ENCODE results near the gene LACTBL1.
"Not testable (repeated sequence)": the region's sequence is repeated elsewhere in the genome, so short reads cannot be mapped to it uniquely, and the experiment has no call there.

Gene LACTBL1

GRCh38 chr1:22976127-22976460, 3.4 kb upstream of the LACTBL1 start:
- DNase-seq: no peak

- DNase-seq: no peak
Observed at GRCh38 chr1:22975694-22976093, 3.0 kb upstream of the LACTBL1 start.

GRCh38 chr1:22971611-22972405, 858 bp downstream of the LACTBL1 start:
- no peak for DNase-seq

- DNase-seq: no peak
Observed at GRCh38 chr1:22971161-22971560, 1.5 kb downstream of the LACTBL1 start.

GRCh38 chr1:22970096-22970495, 2.6 kb downstream of the LACTBL1 start:
- no peak for DNase-seq

GRCh38 chr1:22969304-22969709, 3.4 kb downstream of the LACTBL1 start:
- DNase-seq: no peak

GRCh38 chr1:22967833-22968232, 4.8 kb downstream of the LACTBL1 start:
- DNase-seq: no peak

GRCh38 chr1:22966309-22966708, 6.4 kb downstream of the LACTBL1 start:
- DNase-seq: no peak

- DNase-seq: no peak
Observed at GRCh38 chr1:22963044-22963677, 9.5 kb downstream of the LACTBL1 start.

GRCh38 chr1:22962558-22962957, 10.1 kb downstream of the LACTBL1 start:
- no peak for DNase-seq

GRCh38 chr1:22959545-22960360, 12.9 kb downstream of the LACTBL1 start:
- no peak for DNase-seq

GRCh38 chr1:22958556-22958955, 14.1 kb downstream of the LACTBL1 start:
- no peak for DNase-seq

- no peak for DNase-seq
Observed at GRCh38 chr1:22957066-22957465, 15.6 kb downstream of the LACTBL1 start.

- DNase-seq: no peak
Observed at GRCh38 chr1:22955146-22955545, 17.5 kb downstream of the LACTBL1 start.

GRCh38 chr1:22953740-22954141, 18.9 kb downstream of the LACTBL1 start:
- DNase-seq: no peak

GRCh38 chr1:22953057-22953739, 19.5 kb downstream of the LACTBL1 start:
- no peak for DNase-seq

GRCh38 chr1:22952694-22953056, 20.0 kb downstream of the LACTBL1 start:
- DNase-seq: no peak

- DNase-seq: no peak
Observed at GRCh38 chr1:22951796-22952195, 20.9 kb downstream of the LACTBL1 start.

- DNase-seq: no peak
Observed at GRCh38 chr1:22949822-22950331, 22.8 kb downstream of the LACTBL1 start.

- not testable (repeated sequence) for DNase-seq
Observed at GRCh38 chr1:22945171-22945570, 27.5 kb downstream of the LACTBL1 start.

- no peak for DNase-seq
Observed at GRCh38 chr1:22944346-22945055, 28.2 kb downstream of the LACTBL1 start.

GRCh38 chr1:22941257-22941656, 31.4 kb downstream of the LACTBL1 start:
- no peak for DNase-seq
